Tibial nerve (tissue), 4 donors: ENCODE measurements around the gene CCDC60. TPM values are rescaled to one million over a fixed set of nuclear protein-coding genes. Genes with fewer than 3 reads are reported as not detected.

Source experiments
- DNase-seq, 2 donors: peaks; one replicate each; pipeline ENCODE4 v3.0.0-alpha.2; 2019; ENCODE audit warnings: low spot score in 2 of 2
- H3K27ac ChIP-seq, 4 donors: fragments of 200-600 bp; sonication (generic) in 3 of 4; one replicate each; pipeline ENCODE4 v1.5.1; 2017 to 2019; ENCODE audit warnings: mild to moderate bottlenecking in 1 of 4
- H3K27me3 ChIP-seq, 2 donors: fragments of 200-600 bp; sonication (generic) in 1 of 2; one replicate each; pipeline versions ENCODE4 v1.5.1 to v1.6.0; 2017 to 2019
- H3K36me3 ChIP-seq, 3 donors: fragments of 200-600 bp; sonication (generic); one replicate each; pipeline ENCODE4 v1.5.1; 2018 to 2019
- H3K4me1 ChIP-seq, 4 donors: fragments of 200-600 bp; sonication (generic) in 3 of 4; one replicate each; pipeline ENCODE4 v1.5.1; 2017 to 2019
- H3K4me3 ChIP-seq, 4 donors: fragments of 200-600 bp; sonication (generic) in 3 of 4; one replicate each; pipeline ENCODE4 v1.5.1; 2017 to 2019; ENCODE audit warnings: mild to moderate bottlenecking in 1 of 4, moderate library complexity in 1 of 4
- H3K9me3 ChIP-seq, 4 donors: fragments of 200-600 bp; sonication (generic) in 3 of 4; one replicate each; pipeline ENCODE4 v1.5.1; 2017 to 2019
- CTCF ChIP-seq, 5 experiments: fragments of 200-600 bp in 3 of 5; fragments of 450-650 bp in 2 of 5; sonication (generic) in 3 of 5; IDR thresholded peaks; one replicate each; pipeline ENCODE4 v1.5.1; 2016 to 2019; ENCODE audit warnings: antibody characterized with exemption in 5 of 5, mild to moderate bottlenecking in 3 of 5, moderate library complexity in 2 of 5
- EP300 ChIP-seq, 2 donors: sonication (generic); formaldehyde crosslinking; IDR thresholded peaks; one replicate each; pipeline ENCODE4 v1.6.1; 2017; ENCODE audit warnings: antibody characterized with exemption in 2 of 2, mild to moderate bottlenecking in 1 of 2
- POLR2A ChIP-seq, 2 donors: fragments of 450-650 bp; IDR thresholded peaks; one replicate each; pipeline ENCODE4 v1.6.1; 2017; ENCODE audit warnings: antibody characterized with exemption in 2 of 2, mild to moderate bottlenecking in 2 of 2, moderate library complexity in 2 of 2
- WGBS, 2 donors: methylation state at CpG; one replicate each; pipeline ENCODE4 v1.1.5; 2018; 5-methylcytosine and 5-hydroxymethylcytosine counted together
- total RNA-seq, 4 donors: library from RNA; depleted of rRNA; stranded (reverse); fragments of >200 nt; gene quantifications; one replicate each; pipeline ENCODE4 v1.1.0, GENCODE V29; 2016

Gene CCDC60
- total RNA-seq, 4 donors from 2014 or later, result not detected

DNA sequence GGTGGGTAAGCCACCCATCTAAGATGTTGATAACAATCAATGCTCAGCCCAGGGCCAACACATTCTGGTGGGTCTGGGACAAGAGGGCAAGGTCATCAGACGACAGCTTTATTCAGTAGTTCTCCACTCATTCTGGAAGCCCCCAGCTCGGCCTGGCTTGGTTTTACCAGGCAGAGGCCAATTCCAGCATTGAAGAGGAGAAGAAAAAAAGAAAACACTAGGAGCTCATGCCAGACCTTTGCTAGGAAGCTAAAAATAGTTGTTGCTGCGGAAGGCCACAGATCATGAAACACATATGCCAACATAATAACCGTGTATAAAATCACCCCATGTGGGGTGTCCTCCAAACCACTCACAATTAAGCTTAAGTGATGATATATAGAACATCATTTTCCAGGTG is 44.4 kb downstream of the CCDC60 start:
- WGBS, 2 donors, result 70 to 73% methylated on average over 4 of the region's 4 CpGs
- H3K4me3 ChIP-seq, result no peak overlapping the region
- no peak overlapping the region for H3K27ac ChIP-seq
- no peaks in the 10 kb centered on the region for H3K4me1 ChIP-seq
- H3K36me3 ChIP-seq, result no peaks in the 10 kb centered on the region
- TF ChIP-seq POLR2A (IDR thresholded peaks at IDR 0.05), result no peak
- no peak for TF ChIP-seq EP300 (IDR thresholded peaks at IDR 0.05)
- TF ChIP-seq CTCF (IDR thresholded peaks at IDR 0.05), result no peak
- peaks cover 0 to 11% (median 0%) of the 10 kb centered on the region in 4 donors for H3K9me3 ChIP-seq
- no peak for DNase-seq
- no peaks in the 10 kb centered on the region for H3K27me3 ChIP-seq

DNA sequence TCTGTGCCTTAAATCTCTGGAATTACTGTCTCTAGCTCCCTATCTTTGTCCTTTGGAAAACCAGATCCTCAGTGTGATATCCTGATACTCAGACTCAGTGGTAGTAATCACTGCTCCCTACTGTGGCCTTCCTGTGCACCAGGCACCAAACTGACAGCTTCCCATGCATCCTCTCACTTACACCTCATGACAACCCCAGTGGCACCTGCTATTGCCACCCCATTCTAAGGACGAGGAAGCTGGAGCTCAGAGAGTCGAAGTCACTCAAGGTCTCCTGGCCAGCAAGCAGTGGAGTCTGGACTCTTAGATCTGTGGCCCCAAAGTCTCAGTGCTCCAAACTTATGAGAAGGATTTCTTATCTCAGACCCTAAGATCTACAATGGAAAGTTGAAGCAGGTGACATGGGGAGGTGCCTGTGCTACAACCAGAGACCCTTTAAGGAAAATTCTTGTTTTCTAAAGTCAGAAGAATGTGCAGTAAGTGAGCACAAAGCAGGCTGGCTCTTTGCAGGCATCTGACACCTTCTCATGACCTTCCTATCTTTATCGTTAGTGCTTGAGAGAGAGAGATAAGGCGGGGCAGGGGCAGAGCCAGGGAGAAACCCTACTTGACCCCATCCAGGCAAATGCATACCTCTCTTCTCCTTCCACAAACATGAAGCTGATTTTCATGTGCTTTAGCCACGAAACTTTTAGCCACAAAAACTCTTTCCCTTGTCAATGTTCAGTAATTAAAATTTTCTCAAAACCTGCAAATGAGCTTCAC is 47.1 kb downstream of the CCDC60 start:
- no peak for DNase-seq
- Histone ChIP-seq H3K9me3 (peaks cover 0 to 11% (median 0%) of the 10 kb centered on the region in 4 donors), H3K36me3 (no peaks in the 10 kb centered on the region), H3K4me1 (no peaks in the 10 kb centered on the region), H3K4me3 (no peak overlapping the region), H3K27ac (no peak overlapping the region), H3K27me3 (no peaks in the 10 kb centered on the region)
- TF ChIP-seq EP300 (IDR thresholded peaks at IDR 0.05) (no peak), CTCF (IDR thresholded peaks at IDR 0.05) (no peak), POLR2A (IDR thresholded peaks at IDR 0.05) (no peak)
- 63 to 76% methylated on average over 5 of the region's 5 CpGs for WGBS, 2 donors

DNA sequence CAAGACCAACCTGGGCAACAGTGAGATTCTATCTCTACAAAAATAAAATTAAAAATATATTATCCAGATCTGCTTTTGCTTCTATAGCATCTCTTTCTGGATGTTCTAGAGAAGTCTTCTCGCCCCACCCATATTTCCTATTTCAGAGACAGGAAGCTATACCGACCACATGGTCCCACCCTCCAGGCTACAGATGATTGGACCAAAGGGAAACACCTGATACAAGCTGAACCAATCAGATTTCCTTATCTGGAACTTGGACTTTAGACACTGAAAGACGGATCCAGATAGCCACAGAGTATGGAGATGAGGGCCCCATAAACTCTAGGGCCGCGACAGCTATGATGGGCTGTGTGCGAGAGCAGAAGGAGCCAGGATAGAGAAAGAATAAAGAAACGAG is 48.7 kb downstream of the CCDC60 start:
- H3K27me3 ChIP-seq, result no peaks in the 10 kb centered on the region
- H3K36me3 ChIP-seq, result no peaks in the 10 kb centered on the region
- DNase-seq, result no peak
- peaks cover 0 to 11% (median 0%) of the 10 kb centered on the region in 4 donors for H3K9me3 ChIP-seq
- no peak overlapping the region for H3K4me3 ChIP-seq
- no peak for TF ChIP-seq POLR2A (IDR thresholded peaks at IDR 0.05)
- TF ChIP-seq CTCF (IDR thresholded peaks at IDR 0.05), result no peak
- no peak for TF ChIP-seq EP300 (IDR thresholded peaks at IDR 0.05)
- no peak overlapping the region for H3K27ac ChIP-seq
- no peaks in the 10 kb centered on the region for H3K4me1 ChIP-seq
- WGBS, 2 donors, result 88 to 98% methylated on average over 7 of the region's 7 CpGs

DNA sequence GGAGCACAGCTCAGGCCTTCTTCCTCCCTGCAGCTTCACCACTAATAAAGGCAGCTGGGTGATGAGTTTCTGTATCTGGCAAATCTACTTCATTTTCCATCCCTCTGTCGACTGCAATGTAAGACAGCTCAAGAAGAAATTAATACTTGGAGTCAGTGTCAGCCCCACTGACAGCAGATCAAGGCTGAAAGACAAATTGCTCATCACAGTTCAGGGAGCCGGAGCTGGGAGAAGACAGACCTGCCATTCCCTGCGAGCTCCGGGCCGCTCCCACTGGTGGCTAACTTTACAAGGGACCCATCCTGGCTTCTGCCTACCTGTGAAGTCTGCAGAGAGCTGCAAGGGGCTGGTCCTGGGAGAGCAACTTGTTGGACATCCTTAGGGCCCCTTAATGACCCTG is 49.8 kb downstream of the CCDC60 start:
- TF ChIP-seq POLR2A (IDR thresholded peaks at IDR 0.05) (no peak), EP300 (IDR thresholded peaks at IDR 0.05) (no peak), CTCF (IDR thresholded peaks at IDR 0.05) (no peak)
- H3K27me3 ChIP-seq, result no peaks in the 10 kb centered on the region
- no peak for DNase-seq
- no peak overlapping the region for H3K4me3 ChIP-seq
- 87 to 92% methylated on average over 5 of the region's 5 CpGs for WGBS, 2 donors
- H3K4me1 ChIP-seq, result no peaks in the 10 kb centered on the region
- peaks cover 0 to 7% (median 0%) of the 10 kb centered on the region in 4 donors for H3K9me3 ChIP-seq
- H3K36me3 ChIP-seq, result no peaks in the 10 kb centered on the region
- H3K27ac ChIP-seq, result no peak overlapping the region

DNA sequence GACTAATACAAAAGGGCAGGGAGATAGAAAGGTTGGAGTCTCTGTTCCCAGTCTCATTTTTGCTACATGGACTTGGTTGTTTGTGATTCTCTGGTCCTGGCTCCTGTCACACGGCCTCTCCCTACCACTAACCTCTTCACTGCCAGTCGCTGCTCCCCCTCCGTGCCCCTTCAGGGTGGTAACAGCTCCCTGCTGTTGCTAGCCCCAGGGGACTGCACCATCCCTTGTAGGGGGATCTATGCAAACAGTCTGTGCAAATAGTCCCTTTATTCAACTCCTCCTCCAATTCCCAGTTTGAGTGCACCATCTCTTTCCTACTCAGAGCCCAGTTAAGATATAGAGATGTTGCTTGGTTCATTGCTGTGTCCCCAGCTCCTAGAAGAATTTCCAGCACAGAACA is 51.1 kb downstream of the CCDC60 start:
- no peak overlapping the region for H3K27ac ChIP-seq
- no peaks in the 10 kb centered on the region for H3K9me3 ChIP-seq
- 72 to 73% methylated on average over 3 of the region's 3 CpGs for WGBS, 2 donors
- no peaks in the 10 kb centered on the region for H3K4me1 ChIP-seq
- no peaks in the 10 kb centered on the region for H3K36me3 ChIP-seq
- no peaks in the 10 kb centered on the region for H3K27me3 ChIP-seq
- TF ChIP-seq CTCF (IDR thresholded peaks at IDR 0.05) (no peak), EP300 (IDR thresholded peaks at IDR 0.05) (no peak), POLR2A (IDR thresholded peaks at IDR 0.05) (no peak)
- H3K4me3 ChIP-seq, result no peak overlapping the region
- no peak for DNase-seq
